Caco-2 (cell line): ENCODE measurements around the gene HCK. TPM values are rescaled to one million over a fixed set of nuclear protein-coding genes. Genes with fewer than 3 reads are reported as not detected.

Experiments used
- BruUV-seq: library from RNA; stranded (reverse); fragments of 400-500 nt; replicated peaks from 2 replicates; lab custom pipeline; 2021; lab: Mats Ljungman, UMichigan
- CTCF ChIA-PET: fragments of 300-600 bp; sonication (Branson Sonifier 250); formaldehyde crosslinking; loops from one replicate; lab custom pipeline; 2022; ENCODE audit warnings: antibody characterized with exemption; lab: Charles Lee
- POLR2A ChIA-PET: fragments of 300-600 bp; sonication (Branson Sonifier 250); formaldehyde crosslinking; loops from one replicate; lab custom pipeline; 2022; ENCODE audit warnings: antibody characterized with exemption; lab: Charles Lee
- DNase-seq, 2 experiments: peaks; one replicate each; pipeline versions ENCODE4 v3.0.0 to v3.0.0-alpha.2; 2020 to 2022
- H3K27me3 ChIP-seq: replicated peaks from 2 replicates; pipeline ENCODE4 v1.6.0; 2011; ENCODE audit warnings: low read length; ENCODE audit not compliant: control insufficient read depth, insufficient read depth
- H3K36me3 ChIP-seq: 2 replicates; pipeline ENCODE4 v1.5.1; 2011; ENCODE audit warnings: low read length; ENCODE audit not compliant: control insufficient read depth, insufficient read depth
- H3K4me1 ChIP-seq: fragments of 250-450 bp; sonication (Bioruptor Pico); 2 replicates; pipeline ENCODE4 v1.5.1; 2020; ENCODE audit warnings: mild to moderate bottlenecking
- H3K4me3 ChIP-seq: 2 replicates; pipeline ENCODE4 v1.5.1; 2011; ENCODE audit warnings: low read depth, mild to moderate bottlenecking, control low read depth, low read length
- H3K9me3 ChIP-seq: fragments of 250-450 bp; sonication (Bioruptor Pico); 2 replicates; pipeline ENCODE4 v1.5.1; 2020; ENCODE audit warnings: mild to moderate bottlenecking, moderate library complexity
- H3K27ac Mint-ChIP-seq: one replicate; pipeline ENCODE4 v1.8.0; 2022; ENCODE audit warnings: mixed read lengths; ENCODE audit not compliant: unreplicated experiment
- H3K27me3 Mint-ChIP-seq: one replicate; pipeline ENCODE4 v1.8.0; 2022; ENCODE audit warnings: mixed read lengths; ENCODE audit not compliant: insufficient read depth, unreplicated experiment
- H3K36me3 Mint-ChIP-seq: one replicate; pipeline ENCODE4 v1.8.0; 2022; ENCODE audit warnings: mild to moderate bottlenecking, mixed read lengths; ENCODE audit not compliant: insufficient read depth, unreplicated experiment
- H3K4me1 Mint-ChIP-seq: one replicate; pipeline ENCODE4 v1.8.0; 2022; ENCODE audit warnings: low read depth, mixed read lengths; ENCODE audit not compliant: unreplicated experiment
- H3K4me3 Mint-ChIP-seq: one replicate; pipeline ENCODE4 v1.8.0; 2022; ENCODE audit warnings: mild to moderate bottlenecking, moderate library complexity, mixed read lengths; ENCODE audit not compliant: unreplicated experiment
- H3K9me3 Mint-ChIP-seq: one replicate; pipeline ENCODE4 v1.8.0; 2022; ENCODE audit warnings: mixed read lengths; ENCODE audit not compliant: unreplicated experiment
- CTCF ChIP-seq, 2 experiments: fragments of 200-600 bp in 1 of 2; IDR thresholded peaks; 1 replicate in 1 of 2; 2 replicates in 1 of 2; pipeline versions ENCODE4 v1.5.1 to v1.8.0; 2011 to 2022; ENCODE audit warnings: antibody characterized with exemption in 1 of 2, control low read depth in 1 of 2, inconsistent platforms in 1 of 2, low read depth in 1 of 2, low read length in 1 of 2, mild to moderate bottlenecking in 1 of 2, moderate library complexity in 1 of 2; ENCODE audit not compliant: insufficient read depth in 1 of 2, severe bottlenecking in 1 of 2, unreplicated experiment in 1 of 2
- intact Hi-C: fragments of 100-400 bp; cut with micrococcal nuclease; formaldehyde crosslinking; loops from one replicate; pipeline ENCODE4 v1.10.0; 2022; ENCODE audit not compliant: unreplicated experiment
- total RNA-seq: library from RNA; stranded (reverse); gene quantifications from 2 replicates; pipeline ENCODE4 v1.2.3, GENCODE V29; 2022

The HCK gene
- total RNA-seq, 1 experiment from 2014 or later, result not detected

GRCh38 chr20:32018269-32019155, 33.5 kb upstream of the HCK start:
- POLR2A ChIA-PET, result interaction anchor here (0.5 to 1.0 kb wide), 4 partner anchors 11 to 140 kb away, joined by 3 read pairs; partner anchors contain the start of gene PDRG1
- intact Hi-C loops, result loop anchor here (2.0 to 5.0 kb wide), 4 partner anchors 51 to 196 kb away; partner anchors contain the start of genes PDRG1 and XKR7
- H3K4me3 Mint-ChIP-seq, result peak overlapping the region; percentile 93

GRCh38 chr20:32019156-32019510, 32.9 kb upstream of the HCK start:
- no peaks in the 10 kb centered on the region for H3K9me3 Mint-ChIP-seq
- no TSS peak for BruUV-seq
- DNase-seq, result peak; percentile 81 to 86
- H3K4me3 Mint-ChIP-seq, result peak overlapping the region; percentile 85
- H3K27ac Mint-ChIP-seq, result no peak overlapping the region
- TF ChIP-seq CTCF (IDR thresholded peaks at IDR 0.05; ENCODE audit: insufficient read depth in 1 of 2, low read depth in 1 of 2, low read length in 1 of 2, severe bottlenecking in 1 of 2, unreplicated experiment in 1 of 2), result peak; percentile 47 to 55
- ChIA-PET POLR2A (no interaction called here), CTCF (interaction anchor here (1.1 to 2.2 kb wide), 2 partner anchors 10 to 12 kb away, joined by 3 to 17 read pairs; no protein-coding TSS in a partner anchor)
- Histone ChIP-seq H3K4me1 (peaks cover 12% of the 10 kb centered on the region), H3K36me3 (no peaks in the 10 kb centered on the region), H3K9me3 (no peaks in the 10 kb centered on the region), H3K4me3 (peak overlapping the region; percentile 79), H3K27me3 (peaks cover 13% of the 10 kb centered on the region)
- H3K36me3 Mint-ChIP-seq, result peaks cover 6% of the 10 kb centered on the region
- peaks cover 13% of the 10 kb centered on the region for H3K4me1 Mint-ChIP-seq
- peaks cover 46% of the 10 kb centered on the region for H3K27me3 Mint-ChIP-seq
- intact Hi-C loops, result loop anchor here (2.0 to 5.0 kb wide), 4 partner anchors 52 to 196 kb away; partner anchors contain the start of genes PDRG1 and XKR7

More at GRCh38 chr20:32018269-32019155, 33.5 kb upstream of the HCK start:
- Histone ChIP-seq H3K4me1 (peaks cover 12% of the 10 kb centered on the region), H3K9me3 (no peaks in the 10 kb centered on the region), H3K27me3 (peaks cover 13% of the 10 kb centered on the region), H3K36me3 (no peaks in the 10 kb centered on the region), H3K4me3 (peak overlapping the region; percentile 79)
- no TSS peak for BruUV-seq
- TF ChIP-seq CTCF (IDR thresholded peaks at IDR 0.05; ENCODE audit: insufficient read depth in 1 of 2, low read depth in 1 of 2, low read length in 1 of 2, severe bottlenecking in 1 of 2, unreplicated experiment in 1 of 2), result peak in 1 of 2 experiments; percentile 14
- no peaks in the 10 kb centered on the region for H3K9me3 Mint-ChIP-seq
- H3K27me3 Mint-ChIP-seq, result peaks cover 46% of the 10 kb centered on the region
- H3K36me3 Mint-ChIP-seq, result peaks cover 6% of the 10 kb centered on the region
- CTCF ChIA-PET, result interaction anchor here (0.6 to 2.2 kb wide), 42 partner anchors 10 to 459 kb away, joined by 3 to 92 read pairs (median 6); partner anchors contain the start of genes HCK, PDRG1, TM9SF4 and XKR7
- DNase-seq, result peak; percentile 98
- H3K27ac Mint-ChIP-seq, result peak overlapping the region; percentile 85
- peaks cover 13% of the 10 kb centered on the region for H3K4me1 Mint-ChIP-seq
